Stimulated activated CD4-positive, alpha-beta T cell treated with anti-CD3 and anti-CD28 coated beads, Interleukin-15, amount 100 ng/mL, for 24 hours (primary cell): ENCODE results near the gene MLX.
A peak's percentile ranks its signal among the peaks of the same experiment; 100 is the strongest.

Source experiments
- DNase-seq: peaks from one replicate; pipeline ENCODE4 v3.0.0-alpha.2; 2020

Gene MLX, protein sequence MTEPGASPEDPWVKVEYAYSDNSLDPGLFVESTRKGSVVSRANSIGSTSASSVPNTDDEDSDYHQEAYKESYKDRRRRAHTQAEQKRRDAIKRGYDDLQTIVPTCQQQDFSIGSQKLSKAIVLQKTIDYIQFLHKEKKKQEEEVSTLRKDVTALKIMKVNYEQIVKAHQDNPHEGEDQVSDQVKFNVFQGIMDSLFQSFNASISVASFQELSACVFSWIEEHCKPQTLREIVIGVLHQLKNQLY

GRCh38 chr17:42566883-42567573, at the start of gene MLX:
TSS of gene MLX (plus strand) at chr17:42567100. CDS start at chr17:42567125, 25 bp downstream.
- peak; percentile 95 for DNase-seq

DNA sequence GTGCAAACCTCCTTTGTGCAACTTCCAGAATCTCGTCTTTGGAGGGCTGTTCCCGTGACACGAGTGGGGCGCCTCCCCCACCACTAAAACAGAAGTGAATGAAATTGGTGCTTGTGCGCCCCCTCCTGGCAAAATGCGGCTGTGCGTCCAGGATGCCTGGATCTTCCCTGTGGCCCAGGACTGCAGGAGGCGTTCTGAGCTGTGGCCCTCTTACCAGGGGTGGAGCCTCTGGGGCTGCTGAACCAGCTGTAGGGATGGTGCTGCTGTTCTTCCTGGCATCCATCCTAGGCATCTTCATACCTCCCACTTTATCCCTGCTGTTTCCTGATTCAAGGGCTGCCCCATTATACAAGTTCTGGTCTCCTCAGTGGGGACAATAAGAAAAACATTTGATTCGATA, 49.4 kb upstream of the MLX start:
- peak; percentile 86 for DNase-seq

DNA sequence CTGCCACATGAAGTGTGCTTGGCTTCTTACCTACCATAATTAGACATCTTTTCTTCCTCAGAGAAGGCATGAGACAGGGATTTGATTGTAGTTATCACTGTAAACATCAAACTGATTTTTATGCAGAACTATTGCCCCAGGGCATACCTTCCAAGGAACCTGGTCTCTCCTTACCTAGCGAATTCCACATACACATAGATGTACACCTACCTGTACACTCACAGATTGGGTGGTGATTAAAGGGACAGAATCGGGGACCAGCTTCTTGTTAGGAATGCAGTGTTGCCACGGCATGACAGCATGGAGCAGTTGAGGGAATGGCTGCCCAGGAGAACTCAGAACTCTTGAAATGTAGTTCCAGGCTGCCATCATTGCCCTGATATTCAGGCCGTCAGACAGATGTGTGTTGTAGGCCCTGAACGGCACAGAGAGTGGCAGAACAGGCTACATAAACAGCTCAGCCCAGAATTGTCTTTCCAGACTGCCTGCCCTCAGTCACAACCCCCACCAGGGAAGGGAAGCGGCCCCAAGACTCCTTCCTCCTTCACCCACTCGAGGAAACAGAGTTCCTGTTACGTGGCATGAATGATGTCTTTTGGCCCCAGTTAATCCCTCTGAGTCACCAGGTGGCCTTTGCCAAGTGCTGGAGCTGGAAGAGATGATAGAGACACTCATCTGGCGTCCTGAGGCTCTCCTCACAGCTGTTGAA, 48.7 kb upstream of the MLX start:
- DNase-seq, result no peak

DNA sequence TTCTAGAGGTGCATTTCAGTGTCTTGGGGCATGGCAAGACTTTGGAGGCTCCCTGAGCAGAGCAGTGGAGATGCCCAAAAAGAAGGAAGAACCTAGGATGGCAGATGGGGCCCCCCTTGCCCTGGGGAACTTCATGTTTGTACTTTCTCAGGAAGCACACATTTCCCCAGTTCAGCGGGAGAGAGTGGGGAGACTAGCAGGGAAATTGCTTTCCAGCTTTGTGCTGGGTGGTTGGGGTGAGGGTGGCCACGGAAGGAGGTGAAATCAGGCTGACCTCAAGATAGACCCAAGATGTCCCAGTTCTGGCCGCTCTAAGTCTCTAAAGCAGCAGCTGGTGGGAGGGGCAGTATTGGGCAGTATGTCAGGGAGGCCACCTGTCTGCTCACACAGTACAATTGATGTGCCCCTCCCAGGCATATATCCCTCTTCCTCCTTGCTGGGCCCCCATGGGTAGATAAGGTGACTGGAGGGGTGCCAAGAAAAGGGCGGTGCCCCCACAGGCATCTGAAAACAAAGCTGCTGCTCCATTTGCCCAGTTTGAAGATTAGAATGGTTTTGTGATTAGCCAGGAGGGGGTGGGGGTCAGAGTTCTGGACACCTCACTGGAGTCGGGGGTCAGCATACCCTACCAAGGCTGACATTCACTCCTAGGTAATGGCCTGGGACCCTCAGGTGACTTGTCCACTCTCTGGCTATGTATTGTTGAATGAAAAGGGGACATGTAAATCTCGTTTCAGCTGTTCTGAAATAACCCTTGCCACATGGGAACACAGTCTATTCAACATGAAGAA, 48.0 kb upstream of the MLX start:
- DNase-seq, result no peak

DNA sequence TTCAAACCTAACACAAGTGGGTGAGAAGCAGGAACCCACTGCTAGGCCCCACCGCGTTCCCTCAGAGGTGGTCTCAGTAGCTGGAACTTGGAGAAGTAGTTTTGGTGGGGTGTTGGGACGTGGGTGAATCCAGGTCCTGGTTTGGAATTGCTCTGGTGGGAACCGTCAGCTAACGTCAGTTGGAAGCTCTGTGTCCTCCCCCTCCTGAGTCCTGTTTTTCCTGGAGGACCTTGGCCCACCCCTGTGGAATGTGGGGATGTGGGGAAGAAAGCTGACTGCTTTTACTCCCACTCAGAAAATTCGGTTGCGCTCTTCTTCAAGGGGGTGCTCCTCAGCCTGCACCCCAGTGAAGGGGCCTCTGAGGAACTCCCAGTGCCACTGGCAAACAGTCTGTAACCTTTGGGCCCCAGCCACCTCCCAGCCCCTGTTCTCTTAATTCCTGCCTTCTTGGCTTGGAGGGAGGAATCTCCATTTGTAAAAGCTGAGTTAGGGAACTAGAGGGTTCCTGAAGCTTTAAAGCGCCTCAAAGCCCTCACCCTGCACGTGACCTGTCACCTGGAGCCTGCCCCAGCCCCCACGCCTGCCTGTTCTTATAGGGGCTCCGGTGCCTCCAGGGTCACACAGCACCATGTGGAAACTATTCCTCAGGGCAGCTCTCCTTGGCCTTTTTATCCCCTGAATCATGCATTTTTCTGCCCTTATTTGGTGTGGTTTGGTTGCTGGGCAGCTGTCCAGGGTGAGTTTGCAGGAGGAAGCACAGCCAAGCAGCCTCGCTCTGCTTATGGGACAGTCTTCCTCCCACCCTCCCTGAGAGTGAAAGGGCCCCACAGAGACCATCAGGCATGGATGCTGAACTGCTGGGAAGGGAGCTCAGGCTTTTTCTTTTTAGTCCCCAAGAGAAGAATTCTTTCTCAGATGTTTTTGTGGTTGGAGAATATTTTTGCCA, 47.1 kb upstream of the MLX start:
- no peak for DNase-seq

GRCh38 chr17:42520540-42520951, 46.4 kb upstream of the MLX start:
- DNase-seq, result peak; percentile 39

GRCh38 chr17:42521036-42521435, 45.9 kb upstream of the MLX start:
- DNase-seq, result no peak

DNA sequence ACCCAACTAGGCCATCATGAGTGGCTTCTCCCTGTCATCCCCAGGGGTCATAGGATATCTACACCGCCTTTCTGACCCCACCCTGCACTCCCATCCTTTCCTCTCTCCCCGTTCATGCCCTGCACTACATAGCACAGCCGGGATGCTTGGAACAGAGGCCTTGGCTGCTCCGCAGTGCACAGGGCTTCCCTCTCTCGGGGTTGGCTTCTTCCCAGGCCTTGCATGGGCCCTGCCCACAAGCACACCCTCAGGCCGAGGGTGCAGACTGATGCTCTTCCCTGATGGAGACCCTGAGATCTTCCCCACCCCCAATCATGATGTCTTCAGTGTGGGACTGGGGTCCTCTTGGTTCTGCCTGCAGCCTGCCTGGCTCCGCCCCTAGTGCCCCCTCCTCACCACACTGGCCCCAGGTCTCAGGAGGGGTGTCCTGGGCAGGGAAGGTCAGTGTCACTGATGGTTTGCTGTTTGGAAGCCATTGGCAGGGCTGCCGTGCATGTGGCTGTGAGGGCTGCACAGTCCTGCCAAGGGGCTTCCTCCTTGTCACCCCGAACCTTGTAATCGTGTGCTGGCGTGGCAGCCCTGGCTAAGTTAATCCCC, 45.1 kb upstream of the MLX start:
- DNase-seq, result no peak

DNA sequence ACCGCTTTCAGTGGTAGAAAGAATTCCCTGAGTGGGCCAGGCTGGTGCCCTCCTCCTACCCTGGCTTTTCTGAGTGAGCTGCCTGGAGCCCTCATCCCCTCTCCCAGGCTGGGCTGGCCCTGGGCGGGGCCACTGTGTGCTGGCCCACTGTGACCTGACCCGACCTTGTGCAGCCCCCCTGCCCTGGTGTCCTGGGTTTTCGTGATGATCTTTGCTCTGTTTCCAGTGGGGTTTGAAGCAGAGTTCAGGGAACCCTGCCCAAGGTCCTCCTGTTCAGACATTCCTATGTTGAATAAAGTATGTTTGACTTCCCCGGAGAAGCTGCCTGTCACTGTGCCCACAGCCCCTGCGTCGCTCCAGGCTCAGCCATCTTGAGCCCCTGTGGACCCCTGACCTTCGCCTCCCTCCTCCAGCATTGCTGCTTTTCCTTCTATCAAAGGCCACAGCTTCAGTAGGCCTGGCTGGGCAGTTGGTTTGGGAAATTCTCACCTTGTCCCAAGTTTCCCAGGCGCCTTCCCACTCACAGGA, 44.6 kb upstream of the MLX start:
- DNase-seq, result no peak

DNA sequence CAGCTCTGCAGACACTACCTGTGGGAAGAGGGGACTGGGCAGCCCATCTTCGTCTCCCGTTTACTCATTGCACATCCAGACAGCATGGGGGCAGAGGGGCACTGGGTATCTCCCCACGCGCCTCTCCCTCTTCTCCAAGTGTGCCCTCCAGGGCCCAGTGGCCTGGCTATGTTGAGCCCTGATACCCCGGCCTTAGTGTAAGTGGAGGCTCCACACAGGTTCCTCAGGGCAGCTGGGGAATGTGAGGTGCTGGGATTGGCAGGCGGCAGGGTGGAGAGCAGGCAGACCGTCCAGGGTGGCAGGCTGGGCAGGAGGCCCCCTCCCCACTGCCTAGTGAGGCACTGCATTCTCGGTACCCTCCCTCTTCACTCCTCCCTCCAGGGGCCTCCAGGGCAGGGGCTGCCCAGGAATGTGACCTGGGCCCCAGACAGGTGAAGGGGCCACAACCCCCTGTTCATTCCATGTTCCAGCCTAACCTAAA, 44.1 kb upstream of the MLX start:
- no peak for DNase-seq

GRCh38 chr17:42525221-42525620, 41.7 kb upstream of the MLX start:
- DNase-seq, result no peak

- DNase-seq, result no peak
Observed at GRCh38 chr17:42526031-42526444, 40.9 kb upstream of the MLX start.

DNA sequence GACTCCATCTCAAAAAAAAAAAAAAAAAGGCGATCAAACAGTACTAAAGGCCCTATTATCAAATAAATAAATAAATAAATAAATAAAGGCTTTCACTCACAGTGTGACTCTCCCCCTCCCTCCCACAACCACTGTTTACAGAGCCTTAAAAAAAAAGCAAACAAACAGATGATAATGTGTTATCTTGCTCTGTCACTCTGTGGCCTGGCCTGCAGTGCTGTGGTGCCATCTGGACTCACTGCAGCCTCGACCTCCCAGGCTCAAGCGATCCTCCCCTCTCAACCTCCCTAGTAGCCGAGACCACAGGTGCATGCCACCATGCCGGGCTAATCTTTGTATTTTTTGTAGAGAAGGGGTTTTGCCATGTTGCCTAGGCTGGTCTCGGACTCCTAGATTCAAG, 39.0 kb upstream of the MLX start:
- DNase-seq, result no peak

GRCh38 chr17:42529061-42529460, 37.8 kb upstream of the MLX start:
- no peak for DNase-seq

- no peak for DNase-seq
Observed at GRCh38 chr17:42530952-42531454, 35.9 kb upstream of the MLX start.

GRCh38 chr17:42531455-42532354, 35.2 kb upstream of the MLX start:
- DNase-seq, result peak; percentile 60

DNA sequence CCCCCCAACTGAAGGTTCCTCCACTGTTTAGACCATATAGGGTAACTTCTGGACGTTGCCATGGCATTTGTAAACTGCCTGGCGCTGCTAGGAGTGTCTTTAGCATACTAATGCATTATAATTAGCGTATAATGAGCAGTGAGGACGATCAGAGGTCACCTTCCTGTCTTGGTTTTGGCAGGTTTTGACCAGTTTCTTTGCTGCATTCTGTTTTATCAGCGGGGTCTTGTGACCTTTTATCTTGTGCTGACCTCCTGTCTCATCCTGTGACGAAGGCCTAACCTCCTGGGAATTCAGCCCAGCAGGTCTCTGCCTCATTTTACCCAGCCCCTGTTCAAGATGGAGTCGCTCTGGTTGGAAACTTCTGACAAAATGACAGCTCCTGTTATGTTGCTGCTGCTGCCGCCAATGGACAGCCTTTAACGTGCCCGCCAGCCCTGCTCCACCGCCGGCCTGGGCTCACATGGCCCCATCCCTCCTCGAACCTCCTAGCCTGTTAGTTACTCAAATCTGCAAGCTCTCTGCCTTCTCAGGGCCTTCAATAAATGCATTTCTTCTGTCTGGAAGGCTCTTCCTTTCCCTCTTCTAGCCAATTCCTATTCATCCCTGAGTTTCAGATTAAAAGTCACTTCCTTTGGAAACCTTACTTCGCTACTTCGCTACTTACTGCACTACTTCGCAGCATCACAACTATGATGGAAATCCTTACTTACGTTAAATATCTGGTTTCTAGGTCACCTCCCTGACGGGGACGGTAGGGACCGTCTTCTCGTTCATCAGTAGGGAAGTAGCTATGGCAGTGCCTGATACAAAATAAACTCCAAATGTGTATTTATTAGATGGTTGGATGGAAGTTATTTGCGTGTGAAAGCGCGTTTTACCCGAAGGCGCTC, 31.5 kb upstream of the MLX start:
- DNase-seq, result no peak

DNA sequence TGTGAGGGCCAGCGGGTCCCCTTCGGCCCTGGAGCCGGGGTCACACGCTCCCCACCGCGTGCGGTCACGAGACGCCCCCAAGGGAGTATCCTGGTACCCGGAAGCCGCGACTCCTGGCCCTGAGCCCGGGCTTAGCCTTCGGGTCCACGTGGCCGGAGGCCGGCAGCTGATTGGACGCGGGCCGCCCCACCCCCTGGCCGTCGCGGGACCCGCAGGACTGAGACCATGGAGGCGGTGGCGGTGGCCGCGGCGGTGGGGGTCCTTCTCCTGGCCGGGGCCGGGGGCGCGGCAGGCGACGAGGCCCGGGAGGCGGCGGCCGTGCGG, 30.9 kb upstream of the MLX start, which contains the start of gene NAGLU:
Gene NAGLU (plus strand): TSS at position 194 of the 324 bp plus-strand sequence. CDS start 32 bp downstream, at position 226.
- peak; percentile 93 for DNase-seq
